Heart left ventricle (tissue), 16 donors: ENCODE results near the gene NCKIPSD. TPM values are rescaled to one million over a fixed set of nuclear protein-coding genes. Genes with fewer than 3 reads are reported as not detected.
A peak's percentile ranks its signal among the peaks of the same experiment; 100 is the strongest.

Source experiments
- ATAC-seq, 4 donors: fragments of 200-7000 bp; cut with Tn5 transposase; one replicate each; pipeline ENCODE4 v1.9.1; 2020 to 2022; ENCODE audit warnings: moderate library complexity in 4 of 4, mild to moderate bottlenecking in 3 of 4, moderate number of reproducible peaks in 1 of 4
- DNase-seq, 5 donors: peaks; one replicate each; pipeline ENCODE4 v3.0.0-alpha.2; 2020
- H3K27ac ChIP-seq, 12 donors: fragments of 200-600 bp; sonication (generic) in 4 of 12; one replicate each; pipeline versions ENCODE4 v1.5.0 to v1.8.0; 2016 to 2022; ENCODE audit warnings: mild to moderate bottlenecking in 2 of 12
- H3K27me3 ChIP-seq, 9 donors: fragments of 200-600 bp; sonication (generic) in 2 of 9; one replicate each; pipeline versions ENCODE4 v1.5.1 to v1.8.0; 2016 to 2022; ENCODE audit warnings: mild to moderate bottlenecking in 3 of 9
- H3K36me3 ChIP-seq, 9 donors: fragments of 200-600 bp; sonication (generic) in 2 of 9; one replicate each; pipeline versions ENCODE4 v1.5.0 to v1.8.0; 2018 to 2022; ENCODE audit warnings: mild to moderate bottlenecking in 2 of 9
- H3K4me1 ChIP-seq, 12 donors: fragments of 200-600 bp; sonication (generic) in 4 of 12; one replicate each; pipeline versions ENCODE4 v1.5.0 to v1.8.0; 2016 to 2022; ENCODE audit warnings: mild to moderate bottlenecking in 3 of 12
- H3K4me3 ChIP-seq, 12 donors: fragments of 200-600 bp; sonication (generic) in 4 of 12; one replicate each; pipeline versions ENCODE4 v1.5.0 to v1.8.0; 2017 to 2022; ENCODE audit warnings: mild to moderate bottlenecking in 9 of 12, moderate library complexity in 4 of 12
- H3K9me3 ChIP-seq, 12 donors: fragments of 200-600 bp; sonication (generic) in 4 of 12; one replicate each; pipeline versions ENCODE4 v1.5.0 to v1.8.0; 2016 to 2022; ENCODE audit warnings: mild to moderate bottlenecking in 1 of 12
- CTCF ChIP-seq, 12 donors: fragments of 200-600 bp; sonication (generic) in 4 of 12; IDR thresholded peaks; one replicate each; pipeline versions ENCODE4 v1.5.0 to v1.8.0; 2018 to 2022; ENCODE audit warnings: antibody characterized with exemption in 12 of 12, mild to moderate bottlenecking in 5 of 12
- POLR2A ChIP-seq, 2 donors: fragments of 450-650 bp; IDR thresholded peaks; one replicate each; pipeline ENCODE4 v1.6.1; 2017; ENCODE audit warnings: antibody characterized with exemption in 2 of 2, mild to moderate bottlenecking in 2 of 2, moderate library complexity in 2 of 2
- WGBS, 4 donors: extraction: QIAGEN DNeasy Blood & Tissue Kit in 2 of 4; methylation state at CpG; one replicate each; pipeline versions ENCODE4 v1.1.5 to v1.1.7; 2013 to 2018; 5-methylcytosine and 5-hydroxymethylcytosine counted together
- intact Hi-C, 10 donors: fragments of 100-400 bp; cut with DNase I; formaldehyde crosslinking; loops; one replicate each; pipeline versions ENCODE4 v1.11.1 to v1.14.2; 2022
- polyA plus RNA-seq, 2 donors: library from polyadenylated mRNA; stranded (reverse); fragments of 200-250 nt; gene quantifications; one replicate each; pipeline ENCODE4 v1.2.3, GENCODE V29; 2013
- total RNA-seq, 9 donors: library from RNA; depleted of rRNA in 2 of 9; stranded (reverse); fragments of >200 nt in 2 of 9; fragmentation: NEBNext Ultra II Directional in 3 of 9; extraction: Animal tissue kit (Norgen Biotek cat#: 25700) in 3 of 9; gene quantifications; one replicate each; pipeline versions ENCODE4 v1.1.0 to v1.2.4, GENCODE V29; 2016 to 2023
- donor health status: ischemic (EF 13 %, LVEDD 7.1; RV severe dilation, severe dysfunction).
- donor health status: healthy with polysubstance abuse.
- donor health status: DM: no; HTN: yes; CAD: no.
- donor health status: DM: no; HTN: no; CAD: no.
- donor health status: ischemic (EF 25% LVEDD 6.9; RV normal size, moderate dysfunction).
- donor health status: ischemic (EF 25% LVEDD 5.7; RV mildly dilated, moderate dysfunction).
- donor health status: healthy.
- donor health status: DM: yes; HTN: yes; CAD: no.
- donor health status: ischemic (EF 35%, LVEDD 5.7; RV mildly dilated, moderate dysfunction).
- donor health status: nonischemic (EF 11% LVEDD 7.7; RV severe dilation, severe dysfunction).
- donor health status: DM: yes; HTN: yes; CAD: no.
- donor health status: PGD.
- donor health status: ischemic (EF 29% LVEDD 5.4; RV normal size, mild dysfunction).
- donor health status: nonischemic (EF 23%, LVEDD 6.1; RV moderate dilation, normal function).

NCKIPSD gene
- total and polyA plus RNA-seq, 11 donors, result 9.8 to 47.6 (median 14.7) TPM

GRCh38 chr3:48687220-48687678 is 1.5 kb upstream of the NCKIPSD start:
- ATAC-seq (no peak), DNase-seq (no peak)
- H3K4me3 ChIP-seq, result peak overlapping the region in 1 of 12 donors; percentile 7
- TF ChIP-seq CTCF (IDR thresholded peaks at IDR 0.05) (no peak), POLR2A (IDR thresholded peaks at IDR 0.05) (no peak)
- H3K4me1 ChIP-seq, result peaks cover 8 to 45% (median 34%) of the 10 kb centered on the region in 12 donors
- peaks cover 5 to 59% (median 53%) of the 10 kb centered on the region in 9 donors for H3K36me3 ChIP-seq
- intact Hi-C loops, result loop anchor here in 5 of 10 donors (2.0 to 10.0 kb wide), 5 partner anchors 50 to 240 kb away; partner anchors contain the start of genes ATRIP (in 1 of the 5) and PRKAR2A (in 1 of the 5)
- no peaks in the 10 kb centered on the region for H3K27me3 ChIP-seq
- H3K27ac ChIP-seq, result peak overlapping the region in 3 of 12 donors; percentile 27 to 90 (median 87)
- 41 to 60% (median 56%) methylated on average over 3 of the region's 3 CpGs for WGBS, 4 donors
- no peaks in the 10 kb centered on the region for H3K9me3 ChIP-seq

DNA sequence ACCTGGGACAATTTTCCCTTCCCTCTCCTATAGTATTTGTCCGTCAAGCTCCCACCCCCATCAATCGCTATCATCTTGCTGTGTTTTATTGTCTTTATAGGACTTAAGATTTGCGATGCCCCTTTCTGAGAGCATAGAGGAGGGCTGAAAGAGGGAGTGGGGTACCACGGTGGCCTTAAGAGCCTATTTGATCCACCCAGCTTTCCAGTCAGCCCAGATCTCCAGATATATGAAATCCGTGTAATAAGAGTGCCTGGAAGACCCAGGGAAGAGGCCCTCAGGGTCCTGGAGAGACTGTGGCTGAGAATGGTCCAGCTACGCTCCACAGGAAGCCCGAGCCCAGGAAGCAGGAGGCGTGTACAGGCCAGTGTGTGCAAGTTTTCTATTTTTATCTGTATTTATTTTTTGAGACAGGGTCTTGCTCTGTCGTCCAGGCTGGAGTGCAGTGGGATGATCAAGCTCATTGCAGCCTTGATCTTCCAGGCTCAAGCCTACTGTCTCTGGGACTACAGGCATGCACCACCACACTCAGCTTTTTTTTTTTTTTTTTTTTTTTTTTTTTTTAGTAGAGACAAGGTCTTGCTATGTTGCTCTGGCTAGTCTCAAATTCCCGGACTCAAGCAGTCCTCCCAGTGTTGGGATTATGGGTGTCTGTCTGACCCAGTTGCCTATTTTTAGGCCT is 964 bp upstream of the NCKIPSD start:
- ATAC-seq (no peak), DNase-seq (no peak)
- peaks cover 8 to 45% (median 34%) of the 10 kb centered on the region in 12 donors for H3K4me1 ChIP-seq
- no peaks in the 10 kb centered on the region for H3K9me3 ChIP-seq
- peaks cover 5 to 59% (median 53%) of the 10 kb centered on the region in 9 donors for H3K36me3 ChIP-seq
- intact Hi-C loops, result loop anchor here in 5 of 10 donors (2.0 to 10.0 kb wide), 5 partner anchors 51 to 239 kb away; partner anchors contain the start of genes ATRIP (in 1 of the 5) and PRKAR2A (in 1 of the 5)
- H3K27me3 ChIP-seq, result no peaks in the 10 kb centered on the region
- no peak for TF ChIP-seq POLR2A (IDR thresholded peaks at IDR 0.05)
- TF ChIP-seq CTCF (IDR thresholded peaks at IDR 0.05), result no peak
- H3K4me3 ChIP-seq, result peak overlapping the region in 9 of 12 donors; percentile 80 to 100 (median 95)
- H3K27ac ChIP-seq, result peak overlapping the region; percentile 3 to 92 (median 86)
- 37 to 49% (median 42%) methylated on average over 10 of the region's 10 CpGs for WGBS, 4 donors

DNA sequence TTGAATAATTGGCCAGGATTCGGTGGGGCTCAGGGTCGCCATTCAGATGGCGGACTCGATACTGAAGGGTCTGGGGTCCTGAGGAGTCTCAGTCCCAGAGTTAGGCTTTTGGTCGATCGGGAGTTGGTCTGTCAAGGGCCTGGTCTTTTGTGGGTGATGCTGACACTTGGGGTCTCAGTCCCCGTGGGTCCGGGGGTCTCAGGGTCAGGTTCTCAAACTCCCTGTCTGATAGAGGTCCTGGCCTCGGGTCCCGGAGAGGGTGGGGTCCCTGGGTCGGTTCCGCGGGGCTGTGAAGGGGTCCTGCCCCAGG is 467 bp downstream of the NCKIPSD start:
- Histone ChIP-seq H3K27ac (peak overlapping the region; percentile 71 to 92 (median 86)), H3K27me3 (no peaks in the 10 kb centered on the region), H3K36me3 (peaks cover 5 to 59% (median 55%) of the 10 kb centered on the region in 9 donors), H3K9me3 (no peaks in the 10 kb centered on the region), H3K4me1 (peaks cover 8 to 45% (median 34%) of the 10 kb centered on the region in 12 donors), H3K4me3 (peak overlapping the region; percentile 80 to 100 (median 94))
- no peak for DNase-seq
- intact Hi-C loops, result loop anchor here in 5 of 10 donors (2.0 to 10.0 kb wide), 6 partner anchors 52 to 238 kb away; partner anchors contain the start of genes ATRIP (in 1 of the 5) and PRKAR2A (in 1 of the 5)
- no peak for TF ChIP-seq POLR2A (IDR thresholded peaks at IDR 0.05)
- TF ChIP-seq CTCF (IDR thresholded peaks at IDR 0.05), result no peak
- no peak for ATAC-seq
- WGBS, 4 donors, result 7 to 12% (median 8%) methylated on average over 8 to 13 of the region's 13 CpGs
